Gastrocnemius medialis (tissue), 4 donors: ENCODE measurements around the gene AARSD1.

Source experiments
- POLR2A ChIP-seq, 2 donors: fragments of 450-650 bp; IDR thresholded peaks; one replicate each; pipeline ENCODE4 v1.6.1; 2017; ENCODE audit warnings: antibody characterized with exemption in 2 of 2, mild to moderate bottlenecking in 2 of 2, moderate library complexity in 2 of 2
- TF ChIP-seq, protein P1 (sequence below), 5 experiments: fragments of 450-650 bp in 3 of 5; fragments of 200-600 bp in 2 of 5; sonication (generic) in 2 of 5; IDR thresholded peaks in 4 of 5; conservative IDR thresholded peaks in 1 of 5; 1 replicate in 4 of 5; 2 replicates in 1 of 5; pipeline ENCODE4 v1.5.1; 2016 to 2019; ENCODE audit warnings: antibody characterized with exemption in 5 of 5, mild to moderate bottlenecking in 3 of 5, moderate library complexity in 3 of 5

DNA sequence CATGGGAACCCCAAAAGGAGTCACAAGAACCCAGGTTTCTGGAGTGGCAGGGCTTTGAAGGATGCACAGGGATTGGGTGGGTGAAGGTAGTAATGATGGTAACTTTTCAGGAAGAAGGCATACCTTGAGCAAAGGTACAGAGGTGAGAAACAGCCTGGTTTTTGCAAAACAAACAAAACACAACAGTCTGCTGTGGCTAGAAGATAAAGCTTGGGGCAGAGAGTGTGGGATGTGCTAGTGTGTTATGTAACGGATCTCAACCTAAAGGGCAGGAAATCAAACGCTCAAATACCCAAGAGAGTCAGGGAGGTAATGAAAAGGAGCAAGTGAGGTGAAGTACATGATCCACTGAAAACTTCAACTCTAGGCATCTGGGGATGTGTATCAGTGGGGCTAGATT is 11.0 kb upstream of the AARSD1 start:
- TF ChIP-seq, protein P1, sequence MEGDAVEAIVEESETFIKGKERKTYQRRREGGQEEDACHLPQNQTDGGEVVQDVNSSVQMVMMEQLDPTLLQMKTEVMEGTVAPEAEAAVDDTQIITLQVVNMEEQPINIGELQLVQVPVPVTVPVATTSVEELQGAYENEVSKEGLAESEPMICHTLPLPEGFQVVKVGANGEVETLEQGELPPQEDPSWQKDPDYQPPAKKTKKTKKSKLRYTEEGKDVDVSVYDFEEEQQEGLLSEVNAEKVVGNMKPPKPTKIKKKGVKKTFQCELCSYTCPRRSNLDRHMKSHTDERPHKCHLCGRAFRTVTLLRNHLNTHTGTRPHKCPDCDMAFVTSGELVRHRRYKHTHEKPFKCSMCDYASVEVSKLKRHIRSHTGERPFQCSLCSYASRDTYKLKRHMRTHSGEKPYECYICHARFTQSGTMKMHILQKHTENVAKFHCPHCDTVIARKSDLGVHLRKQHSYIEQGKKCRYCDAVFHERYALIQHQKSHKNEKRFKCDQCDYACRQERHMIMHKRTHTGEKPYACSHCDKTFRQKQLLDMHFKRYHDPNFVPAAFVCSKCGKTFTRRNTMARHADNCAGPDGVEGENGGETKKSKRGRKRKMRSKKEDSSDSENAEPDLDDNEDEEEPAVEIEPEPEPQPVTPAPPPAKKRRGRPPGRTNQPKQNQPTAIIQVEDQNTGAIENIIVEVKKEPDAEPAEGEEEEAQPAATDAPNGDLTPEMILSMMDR (IDR thresholded peaks at IDR 0.05 in 4 of 5, conservative IDR thresholded peaks at IDR 0.05 in 1 of 5), result no peak
- TF ChIP-seq POLR2A (IDR thresholded peaks at IDR 0.05), result no peak
